ENCODE results near the gene BTC. TPM values are rescaled to one million over a fixed set of nuclear protein-coding genes. Genes with fewer than 3 reads are reported as not detected.
A peak's percentile ranks its signal among the peaks of the same experiment; 100 is the strongest.

BTC gene
- total RNA-seq, 6 experiments from 2014 or later = not detected

GRCh38 chr4:74772106-74772505 is 22.2 kb downstream of the BTC start:
- no peaks in the 10 kb centered on the region for H3K9me3 Mint-ChIP-seq
- H3K36me3 Mint-ChIP-seq (ENCODE audit: low read depth) = no peaks in the 10 kb centered on the region
- H3K4me1 Mint-ChIP-seq (ENCODE audit: low read depth) = peaks cover 26% of the 10 kb centered on the region
- H3K4me3 Mint-ChIP-seq = no peak overlapping the region
- H3K27ac Mint-ChIP-seq = no peak overlapping the region
- peaks cover 14% of the 10 kb centered on the region for H3K27me3 Mint-ChIP-seq (ENCODE audit: insufficient read depth)
- no peak for DNase-seq
- TF ChIP-seq, protein P1, sequence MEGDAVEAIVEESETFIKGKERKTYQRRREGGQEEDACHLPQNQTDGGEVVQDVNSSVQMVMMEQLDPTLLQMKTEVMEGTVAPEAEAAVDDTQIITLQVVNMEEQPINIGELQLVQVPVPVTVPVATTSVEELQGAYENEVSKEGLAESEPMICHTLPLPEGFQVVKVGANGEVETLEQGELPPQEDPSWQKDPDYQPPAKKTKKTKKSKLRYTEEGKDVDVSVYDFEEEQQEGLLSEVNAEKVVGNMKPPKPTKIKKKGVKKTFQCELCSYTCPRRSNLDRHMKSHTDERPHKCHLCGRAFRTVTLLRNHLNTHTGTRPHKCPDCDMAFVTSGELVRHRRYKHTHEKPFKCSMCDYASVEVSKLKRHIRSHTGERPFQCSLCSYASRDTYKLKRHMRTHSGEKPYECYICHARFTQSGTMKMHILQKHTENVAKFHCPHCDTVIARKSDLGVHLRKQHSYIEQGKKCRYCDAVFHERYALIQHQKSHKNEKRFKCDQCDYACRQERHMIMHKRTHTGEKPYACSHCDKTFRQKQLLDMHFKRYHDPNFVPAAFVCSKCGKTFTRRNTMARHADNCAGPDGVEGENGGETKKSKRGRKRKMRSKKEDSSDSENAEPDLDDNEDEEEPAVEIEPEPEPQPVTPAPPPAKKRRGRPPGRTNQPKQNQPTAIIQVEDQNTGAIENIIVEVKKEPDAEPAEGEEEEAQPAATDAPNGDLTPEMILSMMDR (IDR thresholded peaks at IDR 0.05) = no peak

DNA sequence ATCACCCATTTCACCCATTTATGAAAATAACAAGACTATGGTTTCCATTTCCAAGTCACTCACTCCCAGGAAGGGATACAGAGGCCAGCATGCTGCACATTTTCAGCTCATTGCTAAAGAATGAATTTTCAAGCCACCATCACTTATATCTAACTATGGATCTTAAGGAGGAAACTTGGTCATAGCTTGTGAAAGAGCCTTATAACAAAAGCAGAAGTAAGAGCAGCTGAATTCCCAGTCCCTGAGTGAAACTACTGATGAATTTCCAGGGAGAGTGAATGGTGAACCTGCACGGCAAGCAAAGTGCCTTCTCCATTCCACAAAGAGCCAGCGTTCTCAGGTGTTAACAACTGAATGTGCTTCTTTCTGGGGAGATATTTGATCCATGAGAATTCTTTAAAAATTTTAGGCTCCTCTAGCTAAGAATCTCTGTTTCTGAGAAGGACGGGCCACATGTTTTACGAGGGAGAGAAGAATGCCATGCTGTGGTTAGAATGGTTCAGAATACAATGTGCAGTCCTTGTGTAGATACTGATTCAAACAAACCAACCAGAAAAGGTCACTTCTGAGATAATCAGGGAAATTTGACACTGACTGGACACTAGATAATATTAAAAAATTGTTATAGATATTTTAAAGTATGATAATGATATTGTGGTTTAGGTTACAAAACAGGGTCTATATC is 24.0 kb downstream of the BTC start:
- Mint-ChIP-seq H3K4me3 (no peak overlapping the region), H3K9me3 (no peaks in the 10 kb centered on the region), H3K4me1 (ENCODE audit: low read depth) (peaks cover 31% of the 10 kb centered on the region), H3K27me3 (ENCODE audit: insufficient read depth) (peaks cover 8% of the 10 kb centered on the region), H3K36me3 (ENCODE audit: low read depth) (no peaks in the 10 kb centered on the region), H3K27ac (no peak overlapping the region)
- TF ChIP-seq, protein P1 (IDR thresholded peaks at IDR 0.05) = no peak
- DNase-seq = no peak

GRCh38 chr4:74768857-74769525 is 25.3 kb downstream of the BTC start:
- DNase-seq = peak; percentile 32
- H3K27me3 Mint-ChIP-seq (ENCODE audit: insufficient read depth) = peaks cover 10% of the 10 kb centered on the region
- TF ChIP-seq, protein P1 (IDR thresholded peaks at IDR 0.05) = no peak
- H3K4me3 Mint-ChIP-seq = no peak overlapping the region
- no peak overlapping the region for H3K27ac Mint-ChIP-seq
- peaks cover 31% of the 10 kb centered on the region for H3K4me1 Mint-ChIP-seq (ENCODE audit: low read depth)
- H3K9me3 Mint-ChIP-seq = no peaks in the 10 kb centered on the region
- H3K36me3 Mint-ChIP-seq (ENCODE audit: low read depth) = no peaks in the 10 kb centered on the region

- TF ChIP-seq, protein P1 (IDR thresholded peaks at IDR 0.05) = no peak
- Mint-ChIP-seq H3K4me3 (no peak overlapping the region), H3K9me3 (no peaks in the 10 kb centered on the region), H3K27me3 (ENCODE audit: insufficient read depth) (peaks cover 4% of the 10 kb centered on the region; the same call in 1 of the 2 replicates), H3K36me3 (ENCODE audit: low read depth) (no peaks in the 10 kb centered on the region), H3K27ac (no peak overlapping the region), H3K4me1 (ENCODE audit: low read depth) (peaks cover 15% of the 10 kb centered on the region)
- DNase-seq = no peak
These were observed 30.2 kb downstream of the BTC start for GRCh38 chr4:74764119-74764518.

DNA sequence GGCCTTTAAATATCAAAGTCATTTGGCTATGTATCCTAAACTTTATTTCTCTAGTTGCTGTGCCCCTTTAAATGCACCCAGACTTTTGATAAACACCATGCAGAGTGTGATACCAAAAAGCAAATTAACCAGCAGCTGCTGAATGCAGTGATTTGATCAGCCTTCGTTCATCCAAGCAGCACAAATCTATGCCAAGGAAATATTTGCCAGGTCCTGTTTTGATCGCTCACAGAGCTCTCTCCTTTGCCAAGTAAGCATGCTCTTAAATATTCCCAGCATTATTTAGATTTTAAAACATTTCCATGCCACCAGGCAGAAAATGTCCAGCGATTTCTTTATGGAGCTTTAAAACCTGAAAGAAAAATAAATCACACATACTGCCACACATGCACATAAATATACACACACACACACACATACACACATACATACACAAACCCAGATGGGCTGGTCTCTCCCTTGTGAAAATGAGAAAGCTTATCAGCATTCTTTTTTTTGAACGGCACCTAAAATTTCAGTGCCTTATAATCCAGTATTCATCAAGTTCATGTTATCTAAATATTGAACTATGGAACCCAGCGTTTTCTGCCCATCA is 35.7 kb downstream of the BTC start:
- Mint-ChIP-seq H3K27me3 (ENCODE audit: insufficient read depth) (peaks cover 24% of the 10 kb centered on the region), H3K4me1 (ENCODE audit: low read depth) (no peaks in the 10 kb centered on the region), H3K9me3 (no peaks in the 10 kb centered on the region), H3K27ac (no peak overlapping the region), H3K4me3 (no peak overlapping the region), H3K36me3 (ENCODE audit: low read depth) (no peaks in the 10 kb centered on the region)
- TF ChIP-seq, protein P1 (IDR thresholded peaks at IDR 0.05) = no peak
- DNase-seq = no peak
